Glutamatergic neuron (in vitro differentiated cells): Measurements from ENCODE around the gene ARHGAP22. TPM values are rescaled to one million over a fixed set of nuclear protein-coding genes. Genes with fewer than 3 reads are reported as not detected.

Source experiments
- DNase-seq: peaks from one replicate; pipeline ENCODE4 v3.0.0; 2022
- H3K27ac Mint-ChIP-seq: one replicate; pipeline ENCODE4 v1.8.0; 2020; ENCODE audit warnings: mild to moderate bottlenecking, mixed read lengths, inconsistent platforms; ENCODE audit not compliant: unreplicated experiment
- H3K27me3 Mint-ChIP-seq: one replicate; pipeline ENCODE4 v1.8.0; 2020; ENCODE audit warnings: mild to moderate bottlenecking, moderate library complexity, mixed read lengths, inconsistent platforms; ENCODE audit not compliant: unreplicated experiment
- H3K36me3 Mint-ChIP-seq: one replicate; pipeline ENCODE4 v1.8.0; 2020; ENCODE audit warnings: mild to moderate bottlenecking, mixed read lengths, inconsistent platforms; ENCODE audit not compliant: unreplicated experiment
- H3K4me1 Mint-ChIP-seq: one replicate; pipeline ENCODE4 v1.8.0; 2020; ENCODE audit warnings: mild to moderate bottlenecking, low read depth, mixed read lengths, inconsistent platforms; ENCODE audit not compliant: unreplicated experiment
- H3K4me3 Mint-ChIP-seq: one replicate; pipeline ENCODE4 v1.8.0; 2020; ENCODE audit warnings: mild to moderate bottlenecking, mixed read lengths, inconsistent platforms; ENCODE audit not compliant: unreplicated experiment
- H3K9me3 Mint-ChIP-seq: one replicate; pipeline ENCODE4 v1.8.0; 2020; ENCODE audit warnings: mild to moderate bottlenecking, moderate library complexity, mixed read lengths, inconsistent platforms; ENCODE audit not compliant: unreplicated experiment
- total RNA-seq: library from RNA; stranded (reverse); fragmentation: NEBNext Ultra II Directional; extraction: Animal tissue kit (Norgen Biotek cat#: 25700); gene quantifications from one replicate; pipeline ENCODE4 v1.2.1, GENCODE V29; 2021; ENCODE audit not compliant: unreplicated experiment
- TF ChIP-seq, protein P1 (sequence below): fragments of 200-600 bp; sonication (generic); IDR thresholded peaks from one replicate; pipeline ENCODE4 v1.5.0; 2021; ENCODE audit not compliant: partially characterized antibody, unreplicated experiment

The ARHGAP22 gene
- total RNA-seq, 1 donor from 2014 or later, result 10.0 TPM

DNA sequence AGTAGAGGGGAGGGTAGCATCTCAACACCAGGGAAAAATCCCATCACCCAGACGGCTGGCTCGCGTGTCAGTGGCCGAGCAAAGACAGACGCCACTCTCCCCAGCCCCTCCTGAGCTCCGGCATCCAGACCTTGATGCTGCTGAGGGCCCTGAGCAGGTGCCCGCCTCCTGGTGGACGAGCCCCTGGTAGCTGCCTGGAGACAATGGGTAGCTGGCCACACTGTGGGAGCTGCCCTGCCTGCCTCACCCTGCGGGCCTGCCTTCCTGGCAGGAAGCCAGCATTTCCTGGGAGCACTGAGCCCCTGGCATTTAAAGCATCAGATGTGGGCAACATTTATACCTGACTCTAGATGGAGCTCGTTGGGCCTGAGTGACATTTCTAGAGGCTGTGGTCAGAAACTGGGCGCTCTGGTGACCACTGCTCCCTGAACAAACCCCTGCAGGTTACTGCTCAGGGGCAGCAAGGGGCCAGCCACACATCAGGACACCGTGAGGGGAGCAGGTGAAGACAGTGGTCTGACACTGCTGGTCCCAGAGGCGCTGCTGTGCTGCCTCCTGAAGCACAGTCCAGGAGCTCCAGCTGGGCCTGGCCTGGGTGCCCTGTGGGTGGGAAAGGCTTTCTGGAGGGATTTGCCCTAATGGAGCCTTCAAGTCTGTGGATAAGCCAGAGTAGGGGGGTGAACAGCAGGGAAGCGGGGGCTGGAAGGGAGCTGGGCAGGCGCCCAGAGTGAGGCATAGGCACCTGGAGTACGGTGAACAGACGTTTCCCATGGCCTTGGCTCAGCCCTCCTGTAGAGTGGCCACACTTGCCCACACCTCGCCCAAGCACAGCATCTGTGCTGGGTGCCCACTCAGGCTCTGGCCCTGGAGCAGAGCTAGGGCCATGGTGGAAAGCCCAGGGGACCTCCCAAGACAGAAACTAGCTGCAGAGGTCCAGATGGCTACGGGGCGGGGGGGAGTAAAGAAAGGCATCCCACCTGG lies 159.7 kb downstream of the ARHGAP22 start:
- peaks cover 13% of the 10 kb centered on the region for H3K9me3 Mint-ChIP-seq
- TF ChIP-seq, protein P1, sequence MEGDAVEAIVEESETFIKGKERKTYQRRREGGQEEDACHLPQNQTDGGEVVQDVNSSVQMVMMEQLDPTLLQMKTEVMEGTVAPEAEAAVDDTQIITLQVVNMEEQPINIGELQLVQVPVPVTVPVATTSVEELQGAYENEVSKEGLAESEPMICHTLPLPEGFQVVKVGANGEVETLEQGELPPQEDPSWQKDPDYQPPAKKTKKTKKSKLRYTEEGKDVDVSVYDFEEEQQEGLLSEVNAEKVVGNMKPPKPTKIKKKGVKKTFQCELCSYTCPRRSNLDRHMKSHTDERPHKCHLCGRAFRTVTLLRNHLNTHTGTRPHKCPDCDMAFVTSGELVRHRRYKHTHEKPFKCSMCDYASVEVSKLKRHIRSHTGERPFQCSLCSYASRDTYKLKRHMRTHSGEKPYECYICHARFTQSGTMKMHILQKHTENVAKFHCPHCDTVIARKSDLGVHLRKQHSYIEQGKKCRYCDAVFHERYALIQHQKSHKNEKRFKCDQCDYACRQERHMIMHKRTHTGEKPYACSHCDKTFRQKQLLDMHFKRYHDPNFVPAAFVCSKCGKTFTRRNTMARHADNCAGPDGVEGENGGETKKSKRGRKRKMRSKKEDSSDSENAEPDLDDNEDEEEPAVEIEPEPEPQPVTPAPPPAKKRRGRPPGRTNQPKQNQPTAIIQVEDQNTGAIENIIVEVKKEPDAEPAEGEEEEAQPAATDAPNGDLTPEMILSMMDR, result peak; percentile 16

GRCh38 chr10:48444266-48444665 lies 160.6 kb downstream of the ARHGAP22 start:
- H3K36me3 Mint-ChIP-seq, result no peaks in the 10 kb centered on the region
- peaks cover 13% of the 10 kb centered on the region for H3K9me3 Mint-ChIP-seq
- peaks cover 33% of the 10 kb centered on the region for H3K4me1 Mint-ChIP-seq
- peak overlapping the region; percentile 32 for H3K4me3 Mint-ChIP-seq
- TF ChIP-seq, protein P1, result no peak
- H3K27ac Mint-ChIP-seq, result no peak overlapping the region
- peaks cover 21% of the 10 kb centered on the region for H3K27me3 Mint-ChIP-seq
- no peak for DNase-seq

More for the DNA sequence above, 159.7 kb downstream of the ARHGAP22 start:
- Mint-ChIP-seq H3K27me3 (peaks cover 21% of the 10 kb centered on the region), H3K4me1 (peaks cover 33% of the 10 kb centered on the region), H3K27ac (peak overlapping the region; percentile 35), H3K4me3 (no peak overlapping the region), H3K36me3 (no peaks in the 10 kb centered on the region)
- DNase-seq, result peak; percentile 24

DNA sequence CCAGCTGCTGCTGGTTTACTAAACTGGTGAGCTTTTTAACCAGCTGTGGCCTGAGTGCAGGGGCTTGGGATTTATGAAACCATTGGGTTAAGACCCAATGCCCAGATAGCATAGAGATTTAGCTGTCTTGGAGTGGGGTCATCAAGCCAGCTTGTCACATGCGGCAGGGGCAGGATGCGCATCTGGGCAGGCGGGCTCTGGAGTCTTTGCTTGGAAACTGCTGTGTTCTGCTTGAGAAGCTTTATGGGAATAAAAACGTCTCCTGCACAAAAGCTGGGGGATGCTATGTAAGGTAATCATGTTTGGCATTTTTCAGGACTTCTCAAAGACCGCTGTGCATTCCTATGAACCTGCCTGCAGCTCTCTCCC lies 162.1 kb downstream of the ARHGAP22 start:
- Mint-ChIP-seq H3K4me3 (no peak overlapping the region), H3K36me3 (no peaks in the 10 kb centered on the region), H3K27me3 (peaks cover 18% of the 10 kb centered on the region), H3K4me1 (peaks cover 27% of the 10 kb centered on the region), H3K9me3 (peaks cover 10% of the 10 kb centered on the region), H3K27ac (no peak overlapping the region)
- TF ChIP-seq, protein P1, result no peak
- DNase-seq, result no peak

- no peak overlapping the region for H3K4me3 Mint-ChIP-seq
Measured at GRCh38 chr10:48442090-48442808, 162.6 kb downstream of the ARHGAP22 start.

More at GRCh38 chr10:48442090-48442808, 162.6 kb downstream of the ARHGAP22 start:
- TF ChIP-seq, protein P1, result no peak
- no peak overlapping the region for H3K27ac Mint-ChIP-seq
- H3K4me1 Mint-ChIP-seq, result peaks cover 23% of the 10 kb centered on the region
- no peak for DNase-seq
- H3K9me3 Mint-ChIP-seq, result peaks cover 10% of the 10 kb centered on the region
- H3K36me3 Mint-ChIP-seq, result no peaks in the 10 kb centered on the region
- peaks cover 13% of the 10 kb centered on the region for H3K27me3 Mint-ChIP-seq
